Astrocyte of the cerebellum (primary cell): ENCODE results near the gene ATG101.

Experiments used
- DNase-seq: peaks from one replicate; pipeline ENCODE4 v3.0.0-alpha.2; 2011; ENCODE audit warnings: low read depth
- H3K4me3 ChIP-seq: 2 replicates; pipeline ENCODE4 v1.5.1; 2011; ENCODE audit warnings: mild to moderate bottlenecking, low read depth, low read length, moderate library complexity
- CTCF ChIP-seq: IDR thresholded peaks from 2 replicates; pipeline ENCODE4 v1.5.1; 2012; ENCODE audit warnings: low read length, low read depth, moderate library complexity, mild to moderate bottlenecking; ENCODE audit errors: missing control alignments
- in situ Hi-C: cut with HindIII; loops from 2 replicates; pipeline ENCODE4 v1.10.0; 2017; ENCODE audit warnings: low sequenced_read_pairs

The ATG101 gene

GRCh38 chr12:52053536-52054209 is 16.1 kb upstream of the ATG101 start:
- in situ Hi-C loops: no loop called here

GRCh38 chr12:52054231-52054832 is 15.4 kb upstream of the ATG101 start:
- no peak for TF ChIP-seq CTCF
- no peak for DNase-seq
- in situ Hi-C loops: no loop called here
- H3K4me3 ChIP-seq: no peak overlapping the region

More at GRCh38 chr12:52053536-52054209, 16.1 kb upstream of the ATG101 start:
- no peak overlapping the region for H3K4me3 ChIP-seq
- no peak for DNase-seq
- no peak for TF ChIP-seq CTCF

GRCh38 chr12:52054833-52055730 is 14.7 kb upstream of the ATG101 start:
- H3K4me3 ChIP-seq: no peak overlapping the region
- DNase-seq: no peak
- in situ Hi-C loops: no loop called here
- no peak for TF ChIP-seq CTCF

- no peak for TF ChIP-seq CTCF
- H3K4me3 ChIP-seq: no peak overlapping the region
- in situ Hi-C loops: no loop called here
- no peak for DNase-seq
Observed at GRCh38 chr12:52055731-52056711, 13.8 kb upstream of the ATG101 start.

GRCh38 chr12:52056801-52057637 is 12.8 kb upstream of the ATG101 start:
- in situ Hi-C loops: no loop called here
- no peak for DNase-seq
- TF ChIP-seq CTCF: no peak
- H3K4me3 ChIP-seq: no peak overlapping the region
